ENCODE measurements around the gene DLST.

The DLST gene

GRCh38 chr14:74838166-74838565 is 43.5 kb upstream of the DLST start:
- H2AK5ac ChIP-seq (ENCODE audit: low read length): no peak overlapping the region
- H3K36me3 ChIP-seq (ENCODE audit: control insufficient read depth, insufficient read depth, low read length): no peaks in the 10 kb centered on the region
- no peak overlapping the region for H3K9ac ChIP-seq (ENCODE audit: low read length)
- H2BK5ac ChIP-seq (ENCODE audit: low read length): no peak overlapping the region
- no peak overlapping the region for H3K56ac ChIP-seq (ENCODE audit: low read length)
- no peak overlapping the region for H2BK120ac ChIP-seq (ENCODE audit: low read depth, low read length)
- H3K4ac ChIP-seq (ENCODE audit: low read depth, low read length): no peak overlapping the region
- H3K23ac ChIP-seq (ENCODE audit: low read length): no peak overlapping the region
- no peaks in the 10 kb centered on the region for H3K27me3 ChIP-seq (ENCODE audit: insufficient read depth, low read length, poor library complexity)
- no peak for DNase-seq
- H2BK15ac ChIP-seq (replicated peaks; ENCODE audit: low read depth): no peak overlapping the region
- H4K8ac ChIP-seq (ENCODE audit: low read depth, low read length): no peak overlapping the region
- H3K4me2 ChIP-seq (ENCODE audit: low read length): no peak overlapping the region
- no CpG with 5 or more reads among the region's 2 CpGs for WGBS (ENCODE audit: extremely low coverage, insufficient coverage, low lambda C conversion rate)
- no peak overlapping the region for H4K5ac ChIP-seq (ENCODE audit: low read length)
- H3K18ac ChIP-seq (ENCODE audit: low read length): no peak overlapping the region
- no peaks in the 10 kb centered on the region for H3K79me2 ChIP-seq (ENCODE audit: control insufficient read depth, insufficient read depth, low read length)
- H3K27ac ChIP-seq (ENCODE audit: low read depth, low read length): no peak overlapping the region
- no peaks in the 10 kb centered on the region for H3K4me1 ChIP-seq (ENCODE audit: control insufficient read depth, low read depth, low read length)
- H3K4me3 ChIP-seq (ENCODE audit: low read length): no peak overlapping the region
- H3K79me1 ChIP-seq (ENCODE audit: low read length): no peaks in the 10 kb centered on the region

DNA sequence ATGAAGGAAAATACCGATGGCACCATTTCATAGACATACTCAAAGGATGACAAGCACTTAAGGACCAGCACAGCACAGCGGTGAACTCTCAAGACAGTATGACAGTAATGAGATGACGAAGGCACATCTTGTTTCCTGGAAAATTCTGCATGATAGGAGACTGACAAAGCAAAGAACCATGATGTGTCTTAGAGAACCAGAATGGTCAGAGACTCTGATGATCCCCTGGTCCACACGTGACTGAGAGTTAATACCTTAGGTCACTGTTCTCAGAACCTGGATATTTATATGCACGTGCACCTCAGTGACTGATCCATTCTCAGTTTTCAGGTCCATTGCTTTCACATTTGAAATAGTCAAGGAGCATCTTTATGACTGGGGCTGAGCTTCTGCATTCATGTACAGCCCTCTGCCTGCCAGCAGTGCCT is 41.1 kb upstream of the DLST start:
- Histone ChIP-seq H4K5ac (ENCODE audit: low read length) (no peak overlapping the region), H3K79me1 (ENCODE audit: low read length) (no peaks in the 10 kb centered on the region), H3K4me2 (ENCODE audit: low read length) (no peak overlapping the region), H2AK5ac (ENCODE audit: low read length) (no peak overlapping the region), H2BK120ac (ENCODE audit: low read depth, low read length) (no peak overlapping the region), H3K23ac (ENCODE audit: low read length) (no peak overlapping the region), H4K8ac (ENCODE audit: low read depth, low read length) (no peak overlapping the region), H3K36me3 (ENCODE audit: control insufficient read depth, insufficient read depth, low read length) (no peaks in the 10 kb centered on the region), H3K56ac (ENCODE audit: low read length) (no peak overlapping the region), H3K4me1 (ENCODE audit: control insufficient read depth, low read depth, low read length) (no peaks in the 10 kb centered on the region), H3K4me3 (ENCODE audit: low read length) (no peak overlapping the region), H3K18ac (ENCODE audit: low read length) (no peak overlapping the region), H3K9ac (ENCODE audit: low read length) (no peak overlapping the region), H3K27me3 (ENCODE audit: insufficient read depth, low read length, poor library complexity) (no peaks in the 10 kb centered on the region), H3K27ac (ENCODE audit: low read depth, low read length) (no peak overlapping the region), H3K79me2 (ENCODE audit: control insufficient read depth, insufficient read depth, low read length) (no peaks in the 10 kb centered on the region), H2BK15ac (replicated peaks; ENCODE audit: low read depth) (no peak overlapping the region), H2BK5ac (ENCODE audit: low read length) (no peak overlapping the region), H3K4ac (ENCODE audit: low read depth, low read length) (no peak overlapping the region)
- no CpG with 5 or more reads among the region's 5 CpGs for WGBS (ENCODE audit: extremely low coverage, insufficient coverage, low lambda C conversion rate)
- DNase-seq: no peak

DNA sequence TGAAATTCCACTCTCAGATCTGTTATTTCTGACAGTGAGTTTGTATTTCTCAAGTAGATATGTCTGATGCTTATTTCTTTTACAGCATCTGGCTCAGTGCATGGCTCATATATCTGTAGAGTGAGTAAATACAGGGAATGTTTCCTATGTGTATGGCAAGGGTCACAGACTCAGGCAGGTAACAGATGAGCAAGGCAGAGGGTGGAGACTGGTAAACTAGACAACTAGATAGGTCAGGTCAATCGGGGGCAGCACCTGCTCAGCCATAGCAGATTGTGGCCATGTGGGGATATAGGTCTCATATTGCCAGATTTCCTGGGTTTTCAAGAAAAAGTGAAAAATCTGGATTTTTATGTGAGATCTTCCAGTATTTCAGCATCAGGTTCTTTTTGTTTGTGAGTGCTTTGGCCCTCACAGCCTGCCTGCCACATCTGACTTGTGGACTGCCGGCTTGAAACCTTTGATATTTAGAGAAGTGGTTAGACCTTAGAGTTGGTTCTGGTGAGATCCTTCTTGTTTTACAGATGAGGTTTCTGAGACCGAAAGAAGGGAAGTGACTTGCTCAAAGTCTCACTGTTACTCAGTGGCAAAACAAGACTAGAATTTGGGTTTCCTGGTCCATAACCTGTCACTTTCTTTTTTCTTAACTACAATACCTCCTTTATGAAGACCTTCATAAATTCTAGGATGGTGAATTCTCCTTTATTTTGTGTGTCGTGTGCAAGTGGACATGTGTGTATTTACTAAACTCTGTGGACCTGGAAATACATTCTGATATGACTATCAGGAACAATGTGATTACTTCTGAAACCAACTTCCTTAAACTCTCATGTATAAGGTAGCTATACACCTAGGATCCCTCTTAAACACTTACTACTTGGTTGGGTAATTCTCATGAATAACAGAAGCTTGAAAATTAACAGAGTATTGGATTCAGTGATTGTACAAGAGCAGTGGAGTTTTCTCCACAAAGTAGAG is 40.2 kb upstream of the DLST start:
- H3K27ac ChIP-seq (ENCODE audit: low read depth, low read length): no peak overlapping the region

GRCh38 chr14:74843653-74844052 is 38.1 kb upstream of the DLST start:
- H3K4me2 ChIP-seq (ENCODE audit: low read length): no peak overlapping the region
- H3K27me3 ChIP-seq (ENCODE audit: insufficient read depth, low read length, poor library complexity): no peaks in the 10 kb centered on the region
- no peak overlapping the region for H2BK5ac ChIP-seq (ENCODE audit: low read length)
- H4K8ac ChIP-seq (ENCODE audit: low read depth, low read length): no peak overlapping the region
- H3K4me1 ChIP-seq (ENCODE audit: control insufficient read depth, low read depth, low read length): no peaks in the 10 kb centered on the region
- H2AK5ac ChIP-seq (ENCODE audit: low read length): no peak overlapping the region
- no peak overlapping the region for H3K18ac ChIP-seq (ENCODE audit: low read length)
- no peaks in the 10 kb centered on the region for H3K79me1 ChIP-seq (ENCODE audit: low read length)
- no peak overlapping the region for H3K4me3 ChIP-seq (ENCODE audit: low read length)
- H3K9ac ChIP-seq (ENCODE audit: low read length): no peak overlapping the region
- H3K36me3 ChIP-seq (ENCODE audit: control insufficient read depth, insufficient read depth, low read length): no peaks in the 10 kb centered on the region
- H4K5ac ChIP-seq (ENCODE audit: low read length): no peak overlapping the region
- no peak overlapping the region for H3K23ac ChIP-seq (ENCODE audit: low read length)
- DNase-seq: no peak
- H3K4ac ChIP-seq (ENCODE audit: low read depth, low read length): no peak overlapping the region
- no peak overlapping the region for H3K27ac ChIP-seq (ENCODE audit: low read depth, low read length)
- no peak overlapping the region for H2BK15ac ChIP-seq (replicated peaks; ENCODE audit: low read depth)
- no peak overlapping the region for H3K56ac ChIP-seq (ENCODE audit: low read length)
- H3K79me2 ChIP-seq (ENCODE audit: control insufficient read depth, insufficient read depth, low read length): no peaks in the 10 kb centered on the region
- no peak overlapping the region for H2BK120ac ChIP-seq (ENCODE audit: low read depth, low read length)

More for the DNA sequence above, 40.2 kb upstream of the DLST start:
- Histone ChIP-seq H2BK15ac (replicated peaks; ENCODE audit: low read depth) (no peak overlapping the region), H3K56ac (ENCODE audit: low read length) (no peak overlapping the region), H4K5ac (ENCODE audit: low read length) (no peak overlapping the region), H3K18ac (ENCODE audit: low read length) (no peak overlapping the region), H2AK5ac (ENCODE audit: low read length) (no peak overlapping the region), H3K9ac (ENCODE audit: low read length) (no peak overlapping the region), H3K79me1 (ENCODE audit: low read length) (no peaks in the 10 kb centered on the region), H3K4me2 (ENCODE audit: low read length) (no peak overlapping the region), H3K79me2 (ENCODE audit: control insufficient read depth, insufficient read depth, low read length) (no peaks in the 10 kb centered on the region), H3K23ac (ENCODE audit: low read length) (no peak overlapping the region), H2BK120ac (ENCODE audit: low read depth, low read length) (no peak overlapping the region), H3K36me3 (ENCODE audit: control insufficient read depth, insufficient read depth, low read length) (no peaks in the 10 kb centered on the region), H2BK5ac (ENCODE audit: low read length) (no peak overlapping the region), H3K27me3 (ENCODE audit: insufficient read depth, low read length, poor library complexity) (no peaks in the 10 kb centered on the region), H3K4me3 (ENCODE audit: low read length) (no peak overlapping the region), H3K4ac (ENCODE audit: low read depth, low read length) (no peak overlapping the region), H3K4me1 (ENCODE audit: control insufficient read depth, low read depth, low read length) (no peaks in the 10 kb centered on the region), H4K8ac (ENCODE audit: low read depth, low read length) (no peak overlapping the region)
- DNase-seq: no peak
- WGBS (ENCODE audit: extremely low coverage, insufficient coverage, low lambda C conversion rate): no CpG with 5 or more reads among the region's 4 CpGs

- Histone ChIP-seq H2BK120ac (ENCODE audit: low read depth, low read length) (no peak overlapping the region), H2AK5ac (ENCODE audit: low read length) (no peak overlapping the region), H3K27me3 (ENCODE audit: insufficient read depth, low read length, poor library complexity) (no peaks in the 10 kb centered on the region), H2BK5ac (ENCODE audit: low read length) (no peak overlapping the region), H3K18ac (ENCODE audit: low read length) (no peak overlapping the region), H3K36me3 (ENCODE audit: control insufficient read depth, insufficient read depth, low read length) (no peaks in the 10 kb centered on the region), H3K4me1 (ENCODE audit: control insufficient read depth, low read depth, low read length) (no peaks in the 10 kb centered on the region), H2BK15ac (replicated peaks; ENCODE audit: low read depth) (no peak overlapping the region), H3K4me2 (ENCODE audit: low read length) (no peak overlapping the region), H3K23ac (ENCODE audit: low read length) (no peak overlapping the region), H3K79me2 (ENCODE audit: control insufficient read depth, insufficient read depth, low read length) (no peaks in the 10 kb centered on the region), H3K4me3 (ENCODE audit: low read length) (no peak overlapping the region), H4K8ac (ENCODE audit: low read depth, low read length) (no peak overlapping the region), H3K4ac (ENCODE audit: low read depth, low read length) (no peak overlapping the region), H3K27ac (ENCODE audit: low read depth, low read length) (no peak overlapping the region), H3K56ac (ENCODE audit: low read length) (no peak overlapping the region), H4K5ac (ENCODE audit: low read length) (no peak overlapping the region), H3K9ac (ENCODE audit: low read length) (no peak overlapping the region), H3K79me1 (ENCODE audit: low read length) (no peaks in the 10 kb centered on the region)
- no peak for DNase-seq
- no CpG with 5 or more reads among the region's 3 CpGs for WGBS (ENCODE audit: extremely low coverage, insufficient coverage, low lambda C conversion rate)
Observed at GRCh38 chr14:74846168-74846567, 35.5 kb upstream of the DLST start.

Data from mesendoderm (in vitro differentiated cells).